OCI-LY7 (cell line): ENCODE results near the gene TMPRSS4.

Experiments
- EZH2phosphoT487 ChIP-seq: fragments of 200-600 bp; sonication (generic); IDR thresholded peaks from 2 replicates; pipeline ENCODE4 v1.6.1; 2018; ENCODE audit warnings: low read depth, borderline replicate concordance, mild to moderate bottlenecking, mixed run types, antibody characterized with exemption, low read length, moderate library complexity, mixed read lengths
- TF ChIP-seq, protein P1 (sequence below): fragments of 200-600 bp; sonication (generic); conservative IDR thresholded peaks from 2 replicates; pipeline ENCODE4 v1.5.1; 2014; ENCODE audit warnings: mild to moderate bottlenecking, antibody characterized with exemption, low read length, moderate library complexity, mixed read lengths

- TF ChIP-seq, protein P1, sequence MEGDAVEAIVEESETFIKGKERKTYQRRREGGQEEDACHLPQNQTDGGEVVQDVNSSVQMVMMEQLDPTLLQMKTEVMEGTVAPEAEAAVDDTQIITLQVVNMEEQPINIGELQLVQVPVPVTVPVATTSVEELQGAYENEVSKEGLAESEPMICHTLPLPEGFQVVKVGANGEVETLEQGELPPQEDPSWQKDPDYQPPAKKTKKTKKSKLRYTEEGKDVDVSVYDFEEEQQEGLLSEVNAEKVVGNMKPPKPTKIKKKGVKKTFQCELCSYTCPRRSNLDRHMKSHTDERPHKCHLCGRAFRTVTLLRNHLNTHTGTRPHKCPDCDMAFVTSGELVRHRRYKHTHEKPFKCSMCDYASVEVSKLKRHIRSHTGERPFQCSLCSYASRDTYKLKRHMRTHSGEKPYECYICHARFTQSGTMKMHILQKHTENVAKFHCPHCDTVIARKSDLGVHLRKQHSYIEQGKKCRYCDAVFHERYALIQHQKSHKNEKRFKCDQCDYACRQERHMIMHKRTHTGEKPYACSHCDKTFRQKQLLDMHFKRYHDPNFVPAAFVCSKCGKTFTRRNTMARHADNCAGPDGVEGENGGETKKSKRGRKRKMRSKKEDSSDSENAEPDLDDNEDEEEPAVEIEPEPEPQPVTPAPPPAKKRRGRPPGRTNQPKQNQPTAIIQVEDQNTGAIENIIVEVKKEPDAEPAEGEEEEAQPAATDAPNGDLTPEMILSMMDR, result no peak
- no peak for TF ChIP-seq EZH2phosphoT487
Observed at GRCh38 chr11:118046051-118046963, 30.6 kb upstream of the TMPRSS4 start.
